Body of pancreas (tissue), 4 donors: ENCODE data around the gene AMN1.

Experiments
- POLR2A ChIP-seq, 3 donors: fragments of 450-650 bp; IDR thresholded peaks; one replicate each; pipeline ENCODE4 v1.6.1; 2016; ENCODE audit warnings: antibody characterized with exemption in 3 of 3, mild to moderate bottlenecking in 2 of 3
- TF ChIP-seq, protein P1 (sequence below), 7 experiments: fragments of 450-650 bp in 4 of 7; fragments of 200-600 bp in 3 of 7; sonication (generic) in 3 of 7; IDR thresholded peaks; one replicate each; pipeline ENCODE4 v1.5.1; 2016 to 2019; ENCODE audit warnings: antibody characterized with exemption in 7 of 7

DNA sequence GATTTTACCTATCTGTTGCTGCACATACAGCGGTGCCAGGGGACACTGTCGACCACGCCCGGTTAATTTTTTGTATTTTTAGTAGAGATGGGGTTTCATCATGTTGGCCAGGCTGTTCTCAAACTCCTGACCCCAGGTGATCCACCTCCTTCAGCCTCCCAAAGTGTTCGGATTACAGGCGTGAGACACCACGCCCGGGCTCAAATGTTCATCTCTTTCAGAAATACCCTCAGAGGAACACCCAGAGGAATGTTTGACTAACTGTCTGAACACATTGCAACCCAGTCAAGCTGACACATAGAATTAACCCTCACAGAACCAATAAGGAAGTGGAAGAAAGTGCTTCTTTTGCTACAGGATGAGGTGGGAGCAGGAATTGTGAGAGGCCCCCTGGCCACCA, 84.3 kb downstream of the AMN1 start:
- no peak for TF ChIP-seq POLR2A (IDR thresholded peaks at IDR 0.05)
- TF ChIP-seq, protein P1, sequence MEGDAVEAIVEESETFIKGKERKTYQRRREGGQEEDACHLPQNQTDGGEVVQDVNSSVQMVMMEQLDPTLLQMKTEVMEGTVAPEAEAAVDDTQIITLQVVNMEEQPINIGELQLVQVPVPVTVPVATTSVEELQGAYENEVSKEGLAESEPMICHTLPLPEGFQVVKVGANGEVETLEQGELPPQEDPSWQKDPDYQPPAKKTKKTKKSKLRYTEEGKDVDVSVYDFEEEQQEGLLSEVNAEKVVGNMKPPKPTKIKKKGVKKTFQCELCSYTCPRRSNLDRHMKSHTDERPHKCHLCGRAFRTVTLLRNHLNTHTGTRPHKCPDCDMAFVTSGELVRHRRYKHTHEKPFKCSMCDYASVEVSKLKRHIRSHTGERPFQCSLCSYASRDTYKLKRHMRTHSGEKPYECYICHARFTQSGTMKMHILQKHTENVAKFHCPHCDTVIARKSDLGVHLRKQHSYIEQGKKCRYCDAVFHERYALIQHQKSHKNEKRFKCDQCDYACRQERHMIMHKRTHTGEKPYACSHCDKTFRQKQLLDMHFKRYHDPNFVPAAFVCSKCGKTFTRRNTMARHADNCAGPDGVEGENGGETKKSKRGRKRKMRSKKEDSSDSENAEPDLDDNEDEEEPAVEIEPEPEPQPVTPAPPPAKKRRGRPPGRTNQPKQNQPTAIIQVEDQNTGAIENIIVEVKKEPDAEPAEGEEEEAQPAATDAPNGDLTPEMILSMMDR (IDR thresholded peaks at IDR 0.05): no peak
